GM18867 (cell line): Measurements from ENCODE around the gene KRTAP3-1.
"Not testable (repeated sequence)": the region's sequence is repeated elsewhere in the genome, so short reads cannot be mapped to it uniquely, and the experiment has no call there.

Experiments used
- ATAC-seq: cut with Tn5 transposase; IDR thresholded peaks from one replicate; pipeline ENCODE4 v1.9.1; 2021; ENCODE audit warnings: mild to moderate bottlenecking, moderate library complexity; ENCODE audit not compliant: unreplicated experiment

Gene KRTAP3-1

DNA sequence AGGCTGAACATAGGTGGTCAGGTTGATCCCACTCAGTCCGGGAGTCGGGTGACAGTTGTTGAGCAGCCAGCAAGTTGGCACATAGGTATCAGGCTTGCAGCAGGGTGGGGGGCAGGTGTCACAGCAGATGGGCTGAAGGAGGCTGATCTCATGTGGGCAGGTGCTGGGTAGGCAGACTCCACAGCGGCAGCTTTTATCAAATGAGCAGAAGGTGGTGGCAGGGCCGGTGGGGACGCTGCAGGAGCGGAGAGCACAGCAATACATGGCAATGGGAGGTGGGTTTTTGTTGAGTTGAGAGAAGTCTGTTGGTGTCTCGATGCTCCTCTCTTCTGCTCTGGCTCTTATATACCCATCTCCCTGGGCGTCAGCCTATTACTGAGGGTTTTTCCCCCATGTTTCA, at the start of gene KRTAP3-1:
Gene KRTAP3-1 (minus strand): TSS at position 318 of the 400 bp plus-strand sequence. CDS start 54 bp downstream, at position 264.
- no peak for ATAC-seq

GRCh38 chr17:41057547-41057946, 48.6 kb upstream of the KRTAP3-1 start:
- no peak for ATAC-seq

- not testable (repeated sequence) for ATAC-seq
Observed at GRCh38 chr17:41055130-41055529, 46.2 kb upstream of the KRTAP3-1 start, which contains the start of gene KRTAP2-2. TSS of gene KRTAP2-2 (minus strand) at chr17:41055230. CDS start at chr17:41055211, 19 bp downstream.

DNA sequence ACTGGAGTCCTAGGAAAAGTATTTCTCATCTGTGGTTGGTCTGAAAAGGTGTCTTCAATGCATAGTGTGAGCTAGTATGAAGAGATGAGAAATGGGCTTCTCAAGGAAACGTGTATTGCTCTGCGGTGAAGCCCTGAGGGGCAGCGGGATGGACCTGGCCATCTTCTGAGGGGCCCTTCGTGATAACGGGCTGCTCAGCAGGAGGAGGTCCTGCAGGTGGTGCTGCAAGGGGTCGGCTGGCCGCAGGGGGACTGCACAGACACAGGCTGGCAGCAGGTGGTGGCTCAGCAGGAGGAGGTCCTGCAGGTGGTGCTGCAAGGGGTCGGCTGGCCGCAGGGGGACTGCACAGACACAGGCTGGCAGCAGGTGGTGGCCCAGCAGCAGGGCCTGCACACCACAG, 45.6 kb upstream of the KRTAP3-1 start:
- not testable (repeated sequence) for ATAC-seq

DNA sequence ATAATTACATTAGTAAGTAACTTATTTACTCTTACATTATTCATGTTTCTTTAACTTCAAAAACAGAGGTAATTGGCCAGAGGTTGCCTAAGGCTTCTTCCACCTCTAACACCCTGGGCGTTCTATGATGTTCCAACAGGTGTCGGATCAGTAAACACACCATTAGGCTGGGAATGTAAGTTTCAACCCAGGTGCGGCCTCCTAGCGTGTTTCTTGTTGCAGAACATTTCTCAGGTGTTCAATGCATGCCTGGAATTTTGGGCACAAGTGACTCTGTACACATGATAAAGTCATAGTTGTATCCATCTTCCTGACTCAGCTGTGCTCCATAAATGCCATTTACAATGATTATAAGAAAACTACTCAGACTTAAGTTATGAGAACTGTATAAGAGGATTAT, 45.1 kb upstream of the KRTAP3-1 start:
- ATAC-seq = no peak

DNA sequence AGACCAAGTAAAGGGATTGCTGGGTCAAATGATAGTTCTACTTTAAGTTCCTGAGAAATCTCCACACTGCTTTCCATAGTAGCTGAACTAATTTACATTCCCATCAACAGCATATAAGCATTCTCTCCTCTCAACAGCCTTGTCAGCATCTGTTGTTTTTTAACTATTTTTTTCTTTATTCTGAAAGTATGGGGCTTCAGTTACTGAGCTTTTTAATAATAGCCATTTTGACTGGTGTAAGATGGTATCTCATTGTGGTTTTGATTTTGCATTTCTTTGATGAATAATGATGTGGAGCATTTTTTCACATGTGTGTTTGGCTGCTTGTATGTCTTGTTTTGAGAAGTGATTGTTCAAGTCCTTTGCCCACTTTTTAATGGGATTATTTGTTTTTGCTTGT, 43.6 kb upstream of the KRTAP3-1 start:
- ATAC-seq = no peak

DNA sequence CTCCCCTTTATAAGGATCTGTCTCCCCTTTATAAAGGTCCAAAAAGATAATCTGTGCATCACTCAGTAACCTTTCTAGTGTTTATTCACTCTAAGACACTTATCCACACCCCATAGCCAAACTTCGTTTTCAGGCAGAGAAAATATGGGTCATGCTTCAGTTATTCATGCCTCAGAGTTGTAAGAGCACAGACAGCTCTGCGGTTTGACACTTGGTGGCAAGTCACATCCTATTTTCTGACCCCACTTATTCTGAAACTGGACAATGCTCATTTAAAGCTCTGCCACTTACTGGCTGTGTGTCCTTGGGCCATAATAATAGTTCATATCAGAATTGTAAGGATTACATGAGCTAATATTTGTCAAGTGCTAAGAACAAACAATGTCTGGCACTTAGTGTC, 40.2 kb upstream of the KRTAP3-1 start:
- ATAC-seq = no peak

GRCh38 chr17:41048441-41048840, 39.5 kb upstream of the KRTAP3-1 start:
- ATAC-seq = no peak

DNA sequence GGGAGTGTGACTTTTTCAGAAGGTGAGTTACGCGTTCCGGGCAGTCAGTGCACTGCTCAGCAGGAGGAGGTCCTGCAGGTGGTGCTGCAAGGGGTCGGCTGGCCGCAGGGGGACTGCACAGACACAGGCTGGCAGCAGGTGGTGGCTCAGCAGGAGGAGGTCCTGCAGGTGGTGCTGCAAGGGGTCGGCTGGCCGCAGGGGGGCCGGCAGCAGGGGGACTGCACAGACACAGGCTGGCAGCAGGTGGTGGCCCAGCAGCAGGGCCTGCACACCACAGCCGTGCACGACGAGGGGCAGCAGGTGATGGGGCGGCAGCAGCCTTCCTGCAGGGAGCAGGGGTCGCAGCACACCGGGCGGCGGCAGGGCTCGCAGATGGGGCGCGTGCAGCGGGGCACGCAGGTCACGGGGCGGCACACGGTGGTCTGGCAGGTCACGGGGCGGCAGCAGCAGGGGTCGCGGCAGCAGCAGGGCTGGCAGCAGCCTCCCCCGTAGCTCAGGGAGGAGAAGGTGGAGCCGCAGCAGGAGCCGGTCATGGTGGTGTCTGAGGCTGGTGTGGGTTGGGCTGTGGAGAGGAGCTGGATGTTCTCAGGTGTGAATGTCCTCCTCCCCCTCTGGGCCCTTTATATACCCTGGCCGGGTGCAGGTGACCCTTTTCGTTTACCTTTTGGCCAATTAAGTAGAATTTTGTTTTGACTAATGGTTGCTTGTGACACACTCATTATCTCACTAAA, 38.0 kb upstream of the KRTAP3-1 start, which contains the start of gene KRTAP2-1:
Gene KRTAP2-1 (minus strand): TSS at position 582 of the 731 bp plus-strand sequence. CDS start 49 bp downstream, at position 533.
- not testable (repeated sequence) for ATAC-seq

DNA sequence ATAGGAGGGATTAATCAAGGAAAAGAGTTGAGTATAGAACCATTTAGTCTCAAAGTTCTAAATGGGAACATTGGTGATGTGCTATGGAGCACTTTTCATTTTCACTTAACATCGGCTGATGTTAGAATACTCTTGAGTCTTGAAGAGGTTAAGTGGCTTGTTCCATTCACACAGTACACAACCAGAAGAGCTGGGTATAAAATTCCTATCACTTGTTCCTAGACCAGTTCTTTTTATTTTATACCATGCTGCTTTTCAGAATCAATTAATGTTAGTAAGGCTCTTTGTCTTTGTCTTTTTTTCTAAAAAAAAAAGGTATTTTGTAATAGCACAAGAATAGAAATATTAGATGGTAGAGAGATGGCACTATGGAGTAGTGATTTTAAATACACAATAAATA, 34.0 kb upstream of the KRTAP3-1 start:
- ATAC-seq = no peak

- not testable (repeated sequence) for ATAC-seq
Observed at GRCh38 chr17:41040783-41041571, 32.0 kb upstream of the KRTAP3-1 start, which contains the start of gene KRTAP1-1. TSS of gene KRTAP1-1 (minus strand) at chr17:41041450. CDS start at chr17:41041397, 53 bp downstream.

DNA sequence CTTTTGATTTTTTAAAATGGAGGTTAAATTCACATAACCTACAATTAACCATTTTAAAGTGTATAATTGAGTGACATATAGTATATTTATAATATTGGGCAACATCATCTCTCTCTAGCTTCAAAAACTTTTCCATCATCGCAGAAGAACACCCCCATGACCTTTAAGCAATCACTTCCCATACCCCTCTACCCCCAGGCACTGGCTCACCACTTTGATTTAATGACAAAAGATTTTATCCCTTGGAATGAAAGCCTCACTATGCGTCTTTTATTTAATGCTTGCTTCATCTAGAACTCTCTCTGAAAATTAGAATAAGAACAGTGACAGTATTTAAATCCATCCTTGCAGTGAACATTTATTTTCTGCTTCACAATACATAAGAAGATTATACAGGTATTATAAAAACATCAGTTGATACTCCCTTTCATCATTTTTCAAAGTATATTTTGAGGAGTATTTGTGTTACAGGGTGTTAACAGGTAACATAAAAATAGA, 29.0 kb upstream of the KRTAP3-1 start:
- ATAC-seq = no peak

DNA sequence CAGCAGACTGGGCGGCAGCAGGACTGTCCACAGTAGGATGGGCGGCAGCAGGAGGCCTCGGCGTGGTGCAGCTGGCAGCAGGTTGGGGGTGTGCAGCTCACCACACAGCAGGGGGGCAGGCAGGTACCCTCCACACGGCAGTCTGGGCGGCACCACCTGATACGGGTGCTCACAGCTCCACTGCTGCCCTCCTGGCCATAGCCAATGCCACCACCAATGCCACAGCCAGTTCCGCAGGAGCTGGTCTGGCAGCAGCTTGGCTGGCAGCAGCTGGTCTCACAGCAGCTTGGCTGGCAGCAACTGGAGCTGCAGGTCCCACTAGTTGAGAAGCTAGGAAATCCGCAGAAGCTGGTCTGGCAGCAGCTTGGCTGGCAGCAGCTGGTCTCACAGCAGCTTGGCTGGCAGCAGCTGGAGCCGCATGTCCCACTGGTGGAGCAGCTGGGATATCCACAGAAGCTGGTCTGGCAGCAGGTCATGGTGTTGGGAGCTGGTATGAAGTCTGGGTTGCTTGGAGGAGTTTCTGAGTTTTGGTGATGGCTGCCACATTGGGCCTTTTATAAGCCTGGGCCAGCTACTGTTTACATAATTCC, 25.5 kb upstream of the KRTAP3-1 start, which contains the start of gene KRTAP1-3:
Gene KRTAP1-3 (minus strand): TSS at position 529 of the 590 bp plus-strand sequence. CDS start 53 bp downstream, at position 476.
- not testable (repeated sequence) for ATAC-seq

DNA sequence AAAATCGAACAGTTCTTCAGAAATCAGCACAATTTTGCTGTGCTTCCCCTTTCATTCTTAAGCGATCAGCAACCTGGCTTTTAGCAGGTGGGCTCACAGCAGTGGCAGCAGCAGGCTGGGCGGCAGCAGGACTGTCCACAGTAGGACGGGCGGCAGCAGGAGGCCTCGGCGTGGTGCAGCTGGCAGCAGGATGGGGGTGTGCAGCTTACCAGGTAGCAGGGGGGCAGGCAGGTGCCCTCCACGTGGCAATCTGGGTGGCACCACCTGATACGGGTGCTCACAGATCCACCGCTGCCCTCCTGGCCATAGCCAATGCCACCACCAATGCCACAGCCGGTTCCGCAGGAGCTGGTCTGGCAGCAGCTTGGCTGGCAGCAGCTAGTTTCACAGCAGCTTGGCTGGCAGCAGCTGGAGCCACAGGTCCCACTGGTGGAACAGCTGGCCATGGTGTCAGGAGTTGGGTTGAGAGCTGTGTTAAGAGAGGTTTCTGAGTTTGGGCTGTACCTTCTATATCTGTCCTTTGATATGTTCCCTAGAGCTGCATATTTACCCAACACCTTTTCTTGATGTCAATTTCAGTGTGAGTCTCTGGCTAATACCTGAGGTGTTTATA, 20.8 kb upstream of the KRTAP3-1 start, which contains the start of gene KRTAP1-4:
Gene KRTAP1-4 (minus strand): TSS at position 563 of the 613 bp plus-strand sequence. CDS start 117 bp downstream, at position 446.
- no peak for ATAC-seq

DNA sequence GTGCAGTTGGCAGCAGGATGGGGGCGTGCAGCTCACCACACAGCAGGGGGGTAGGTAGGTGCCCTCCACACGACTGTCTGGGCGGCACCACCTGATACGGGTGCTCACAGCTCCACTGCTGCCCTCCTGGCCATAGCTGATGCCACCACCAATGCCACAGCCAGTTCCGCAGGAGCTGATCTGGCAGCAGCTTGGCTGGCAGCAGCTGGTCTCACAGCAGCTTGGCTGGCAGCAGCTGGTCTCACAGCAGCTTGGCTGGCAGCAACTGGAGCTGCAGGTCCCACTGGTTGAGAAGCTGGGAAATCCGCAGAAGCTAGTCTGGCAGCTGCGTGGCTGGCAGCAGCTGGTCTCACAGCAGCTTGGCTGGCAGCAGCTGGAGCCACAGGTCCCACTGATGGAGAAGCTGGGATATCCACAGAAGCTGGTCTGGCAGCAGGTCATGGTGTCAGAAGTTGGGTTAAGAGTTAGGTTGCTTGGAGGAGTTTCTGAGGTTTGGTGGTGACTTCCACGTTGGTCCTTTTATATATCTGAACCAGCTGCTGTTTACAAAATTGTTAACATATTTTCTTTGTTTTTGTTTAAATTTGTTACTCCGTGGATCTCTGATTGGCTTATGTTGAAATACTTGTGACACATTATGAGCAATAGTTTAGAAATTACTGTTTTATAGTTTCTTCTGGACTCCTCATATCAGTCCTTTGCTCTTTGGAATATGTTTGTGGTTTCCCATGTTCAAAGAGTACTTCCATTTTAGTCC, 18.0 kb upstream of the KRTAP3-1 start, which contains the start of gene KRTAP1-5:
Gene KRTAP1-5 (minus strand): TSS at position 494 of the 757 bp plus-strand sequence. CDS start 53 bp downstream, at position 441.
- no peak for ATAC-seq

DNA sequence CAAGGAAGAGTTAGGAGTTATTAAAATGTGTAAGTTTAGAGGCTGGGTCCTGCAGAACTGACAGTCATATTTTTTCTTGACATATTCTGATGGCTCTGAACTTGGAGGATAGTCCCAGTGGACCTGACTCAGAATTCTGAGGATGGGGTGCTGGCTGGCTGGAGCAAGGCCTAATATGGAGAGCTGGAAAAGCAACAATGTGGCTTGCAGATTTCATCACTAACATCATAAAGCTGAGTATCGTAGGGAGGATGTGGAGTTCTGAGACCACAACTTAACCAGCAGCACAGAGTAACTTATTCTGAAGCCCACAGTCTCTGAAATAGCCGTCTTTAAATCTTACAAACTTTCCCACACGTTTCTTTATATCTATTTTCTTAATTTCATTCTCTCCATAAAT, 15.8 kb upstream of the KRTAP3-1 start:
- ATAC-seq = no peak

GRCh38 chr17:41020336-41020735, 11.4 kb upstream of the KRTAP3-1 start:
- ATAC-seq = no peak

DNA sequence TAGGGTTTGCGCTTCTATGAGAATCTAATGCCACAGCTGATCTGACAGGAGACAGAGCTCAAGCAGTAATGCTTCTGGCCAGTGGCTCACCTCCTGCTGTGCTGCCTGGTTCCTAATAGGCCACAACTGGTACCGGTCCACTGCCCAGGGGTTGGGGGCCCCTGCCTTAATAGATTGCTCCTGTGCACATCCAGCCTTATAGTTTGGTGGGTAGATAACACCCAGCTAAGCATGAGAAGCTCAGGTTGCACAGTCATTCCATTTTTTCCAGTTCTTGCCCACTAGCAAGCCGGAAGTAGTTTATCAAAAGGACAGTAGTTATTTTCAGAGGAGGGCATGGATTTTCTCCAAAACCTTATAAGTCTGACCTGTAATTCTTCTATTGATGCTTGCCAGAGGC, 10.5 kb upstream of the KRTAP3-1 start:
- no peak for ATAC-seq

GRCh38 chr17:41018541-41018940, 9.6 kb upstream of the KRTAP3-1 start:
- ATAC-seq = no peak
